Gastrocnemius medialis (tissue), 4 donors: ENCODE data around the gene PHACTR3.

Experiments
- POLR2A ChIP-seq, 2 donors: fragments of 450-650 bp; IDR thresholded peaks; one replicate each; pipeline ENCODE4 v1.6.1; 2017; ENCODE audit warnings: antibody characterized with exemption in 2 of 2, mild to moderate bottlenecking in 2 of 2, moderate library complexity in 2 of 2
- TF ChIP-seq, protein P1 (sequence below), 5 experiments: fragments of 450-650 bp in 3 of 5; fragments of 200-600 bp in 2 of 5; sonication (generic) in 2 of 5; IDR thresholded peaks in 4 of 5; conservative IDR thresholded peaks in 1 of 5; 1 replicate in 4 of 5; 2 replicates in 1 of 5; pipeline ENCODE4 v1.5.1; 2016 to 2019; ENCODE audit warnings: antibody characterized with exemption in 5 of 5, mild to moderate bottlenecking in 3 of 5, moderate library complexity in 3 of 5

DNA sequence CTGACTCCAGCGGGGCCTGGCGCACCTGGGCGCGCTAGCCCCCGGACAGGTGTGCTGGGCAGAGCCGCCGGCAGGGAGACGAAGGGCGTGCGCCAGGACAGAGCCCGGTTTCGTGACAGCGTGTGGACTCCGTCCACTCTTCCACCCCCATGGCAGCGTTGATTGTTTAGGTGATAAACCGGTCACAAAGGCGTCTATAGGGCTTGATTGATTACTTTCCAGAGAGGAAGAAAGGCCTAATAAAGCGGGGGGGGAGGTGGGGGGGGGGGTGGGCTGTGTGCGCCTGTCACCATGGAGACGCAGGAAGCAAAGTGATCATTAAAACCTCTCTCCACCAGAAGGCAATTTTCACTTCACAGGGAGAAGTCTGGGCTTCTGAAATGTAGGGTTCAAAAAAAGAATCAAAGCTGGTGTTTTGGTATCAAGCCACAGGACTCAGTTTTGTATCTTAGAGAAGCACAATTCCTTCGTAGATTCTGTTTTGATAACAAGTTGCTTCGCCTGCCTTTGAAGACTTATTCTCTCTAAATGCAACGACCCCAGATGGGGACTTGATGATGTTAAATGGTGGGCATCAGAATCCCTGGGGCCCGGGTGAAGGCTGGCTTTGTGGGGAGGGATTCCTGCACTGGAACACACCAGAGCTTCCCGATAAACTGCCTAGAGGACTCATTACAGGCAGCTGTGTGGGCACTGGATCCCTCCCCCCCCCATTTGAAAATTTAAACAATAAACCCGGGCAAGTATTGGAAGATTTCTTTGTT is 1.4 kb downstream of the PHACTR3 start:
- no peak for TF ChIP-seq POLR2A (IDR thresholded peaks at IDR 0.05)
- TF ChIP-seq, protein P1, sequence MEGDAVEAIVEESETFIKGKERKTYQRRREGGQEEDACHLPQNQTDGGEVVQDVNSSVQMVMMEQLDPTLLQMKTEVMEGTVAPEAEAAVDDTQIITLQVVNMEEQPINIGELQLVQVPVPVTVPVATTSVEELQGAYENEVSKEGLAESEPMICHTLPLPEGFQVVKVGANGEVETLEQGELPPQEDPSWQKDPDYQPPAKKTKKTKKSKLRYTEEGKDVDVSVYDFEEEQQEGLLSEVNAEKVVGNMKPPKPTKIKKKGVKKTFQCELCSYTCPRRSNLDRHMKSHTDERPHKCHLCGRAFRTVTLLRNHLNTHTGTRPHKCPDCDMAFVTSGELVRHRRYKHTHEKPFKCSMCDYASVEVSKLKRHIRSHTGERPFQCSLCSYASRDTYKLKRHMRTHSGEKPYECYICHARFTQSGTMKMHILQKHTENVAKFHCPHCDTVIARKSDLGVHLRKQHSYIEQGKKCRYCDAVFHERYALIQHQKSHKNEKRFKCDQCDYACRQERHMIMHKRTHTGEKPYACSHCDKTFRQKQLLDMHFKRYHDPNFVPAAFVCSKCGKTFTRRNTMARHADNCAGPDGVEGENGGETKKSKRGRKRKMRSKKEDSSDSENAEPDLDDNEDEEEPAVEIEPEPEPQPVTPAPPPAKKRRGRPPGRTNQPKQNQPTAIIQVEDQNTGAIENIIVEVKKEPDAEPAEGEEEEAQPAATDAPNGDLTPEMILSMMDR (IDR thresholded peaks at IDR 0.05 in 4 of 5, conservative IDR thresholded peaks at IDR 0.05 in 1 of 5): no peak
